ENCODE measurements around the gene WT1.
"Not testable (repeated sequence)": the region's sequence is repeated elsewhere in the genome, so short reads cannot be mapped to it uniquely, and the experiment has no call there.

The WT1 gene

DNA sequence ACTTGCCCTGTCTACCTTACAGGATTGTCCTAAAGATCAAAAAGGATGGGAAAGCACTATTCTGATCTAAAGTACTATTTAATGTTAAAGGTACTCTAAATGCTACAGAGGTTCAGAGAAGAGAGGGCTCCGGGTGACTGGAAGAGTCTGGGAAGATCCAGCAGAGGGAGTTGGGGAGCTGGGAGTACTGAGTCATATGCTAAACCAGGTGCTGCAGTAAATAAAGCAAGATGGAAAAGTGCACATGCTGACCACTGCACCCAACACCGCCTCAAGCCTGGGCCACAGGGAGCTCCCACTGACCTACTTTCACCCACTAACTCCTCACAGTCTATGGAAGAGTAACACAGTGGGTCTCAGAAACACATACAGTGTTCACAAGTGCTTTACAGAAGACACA, 49.3 kb downstream of the WT1 start:
- no peak for DNase-seq

DNA sequence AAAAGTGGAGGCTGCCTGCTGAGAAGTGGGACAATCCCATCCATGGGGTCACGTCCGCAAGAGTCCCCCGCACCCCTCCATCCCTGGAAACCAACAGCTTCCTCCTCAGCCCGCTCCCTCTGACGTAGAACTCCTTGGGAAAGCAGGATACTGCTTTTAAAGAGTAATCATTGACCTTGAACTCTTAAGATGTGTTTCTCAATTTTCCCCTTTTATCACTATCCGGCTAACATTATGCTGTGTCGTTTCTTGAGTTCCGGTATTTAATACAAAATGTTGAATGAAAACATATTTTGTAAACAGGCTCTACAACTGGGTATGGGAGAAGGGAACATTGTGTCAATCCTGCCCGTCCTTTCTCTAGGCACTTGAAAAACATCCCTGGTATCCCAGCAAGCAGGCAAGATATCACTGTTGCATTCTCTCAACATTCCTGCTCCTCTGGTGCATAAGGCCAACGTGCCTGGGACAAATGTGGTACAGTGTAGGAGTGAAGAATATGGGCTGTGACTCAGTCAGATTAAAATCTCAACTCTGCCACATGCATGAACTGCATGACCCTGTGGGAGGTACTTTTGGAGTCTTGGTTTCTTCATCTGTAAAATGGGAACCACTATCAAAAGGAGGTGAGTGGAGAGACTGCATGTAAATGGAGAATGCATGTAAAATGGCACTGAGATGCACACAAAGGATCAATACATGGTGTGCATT, 52.8 kb downstream of the WT1 start:
- no peak for DNase-seq

DNA sequence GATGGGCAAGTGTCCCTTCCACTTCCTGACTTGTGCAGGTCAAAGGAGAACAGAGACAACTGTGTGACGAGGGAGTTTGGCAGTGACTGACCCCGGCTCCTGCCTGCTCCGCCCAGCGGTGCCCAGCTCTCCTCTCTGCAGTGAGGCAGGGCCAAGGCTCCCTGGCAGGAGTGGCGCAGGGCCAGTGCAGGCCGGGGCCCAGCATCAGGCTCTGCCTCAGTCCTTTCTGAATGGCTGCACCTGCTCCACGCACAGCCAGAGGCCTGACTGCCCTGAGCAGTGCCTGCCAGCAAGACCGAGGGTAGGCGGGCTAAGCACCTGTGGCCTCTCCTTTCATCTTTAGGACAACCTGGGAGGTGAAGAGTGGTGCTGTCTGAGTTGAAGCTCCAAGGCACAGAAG, 54.2 kb downstream of the WT1 start:
- no peak for DNase-seq

DNA sequence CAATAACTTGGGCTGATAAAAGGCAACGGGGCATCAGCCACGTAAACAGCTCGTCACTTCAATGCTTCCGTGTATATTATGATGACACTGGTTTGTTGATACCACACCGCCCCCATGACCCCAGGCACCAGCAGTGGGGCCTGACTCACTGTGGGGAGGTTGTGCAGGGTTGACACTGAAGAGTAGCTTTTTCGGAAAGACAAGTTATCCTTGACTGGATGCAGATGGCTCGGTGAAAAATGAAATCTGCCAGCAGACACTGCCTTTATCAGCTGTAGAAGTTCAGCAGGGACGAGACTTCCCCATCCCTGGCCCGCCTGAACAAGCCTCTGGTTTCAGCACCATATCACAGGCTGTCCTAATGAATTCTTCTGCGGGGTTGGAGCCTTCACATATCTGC, 55.6 kb downstream of the WT1 start:
- no peak for DNase-seq

DNA sequence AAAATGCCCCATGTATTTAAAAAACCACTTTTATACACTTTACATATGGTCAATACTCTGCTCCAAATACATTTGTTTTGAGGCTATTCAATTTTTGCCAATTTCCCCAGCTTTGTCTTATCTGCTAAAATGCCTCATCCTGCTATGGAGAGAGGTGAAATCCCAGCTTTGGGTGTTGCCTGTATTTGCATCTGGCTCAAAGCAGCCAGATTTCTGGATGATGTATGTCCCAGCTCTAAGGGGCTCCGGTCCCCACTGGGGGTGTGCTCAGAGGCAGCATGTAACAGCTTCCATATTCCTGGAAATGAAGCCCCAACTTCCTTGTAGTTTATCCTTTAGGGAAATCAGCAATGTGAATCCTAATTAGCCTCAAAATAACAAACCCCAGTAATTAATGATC, 59.5 kb downstream of the WT1 start:
- no peak for DNase-seq

- DNase-seq = peak; percentile 2
Measured at GRCh38 chr11:32374261-32374711, 61.1 kb downstream of the WT1 start.

- not testable (repeated sequence) for DNase-seq
Measured at GRCh38 chr11:32369987-32370386, 65.4 kb downstream of the WT1 start.

DNA sequence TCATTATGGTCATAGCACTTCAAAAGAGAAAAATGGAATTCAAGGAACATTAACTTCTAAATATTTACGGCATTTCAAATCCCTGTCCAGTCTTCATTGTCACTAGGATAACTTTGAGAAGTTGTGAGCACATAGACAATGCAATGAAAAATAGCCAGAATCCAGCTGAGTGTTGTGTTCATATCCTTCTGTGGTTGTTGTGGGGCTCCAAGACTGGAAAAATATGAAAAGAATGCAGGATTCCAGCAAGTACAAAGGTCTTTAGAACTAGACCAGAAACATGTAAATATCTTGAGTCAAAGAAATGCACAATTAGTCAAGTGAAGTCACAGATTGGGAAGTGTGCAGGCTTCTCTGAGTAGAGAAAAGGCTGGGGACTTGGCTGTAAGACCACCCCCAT, 68.7 kb downstream of the WT1 start:
- DNase-seq = no peak

GRCh38 chr11:32365192-32365591, 70.1 kb downstream of the WT1 start:
- no peak for DNase-seq

- DNase-seq = no peak
Measured at GRCh38 chr11:32358729-32359128, 76.6 kb downstream of the WT1 start.

DNA sequence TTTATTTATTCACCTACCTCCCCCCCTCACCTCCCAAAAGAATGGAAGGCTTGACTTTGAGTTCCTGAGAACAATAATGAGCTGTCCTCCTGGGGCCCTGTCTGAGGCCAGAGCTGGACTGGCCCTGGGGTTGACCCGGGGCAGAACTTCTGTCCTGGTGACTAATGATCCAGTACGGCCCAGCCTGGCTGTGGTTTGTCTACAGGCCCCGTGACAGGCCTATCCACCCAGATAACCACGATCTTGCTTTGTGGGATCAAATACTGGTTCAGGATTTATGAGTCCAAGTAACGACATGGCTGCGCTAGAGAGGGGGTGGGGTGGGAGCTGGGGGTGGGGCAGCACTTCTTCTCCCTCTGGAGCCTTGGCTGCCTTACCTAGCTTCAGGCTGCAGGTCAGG, 81.5 kb downstream of the WT1 start:
- no peak for DNase-seq

- no peak for DNase-seq
Measured at GRCh38 chr11:32348502-32348901, 86.8 kb downstream of the WT1 start.

DNA sequence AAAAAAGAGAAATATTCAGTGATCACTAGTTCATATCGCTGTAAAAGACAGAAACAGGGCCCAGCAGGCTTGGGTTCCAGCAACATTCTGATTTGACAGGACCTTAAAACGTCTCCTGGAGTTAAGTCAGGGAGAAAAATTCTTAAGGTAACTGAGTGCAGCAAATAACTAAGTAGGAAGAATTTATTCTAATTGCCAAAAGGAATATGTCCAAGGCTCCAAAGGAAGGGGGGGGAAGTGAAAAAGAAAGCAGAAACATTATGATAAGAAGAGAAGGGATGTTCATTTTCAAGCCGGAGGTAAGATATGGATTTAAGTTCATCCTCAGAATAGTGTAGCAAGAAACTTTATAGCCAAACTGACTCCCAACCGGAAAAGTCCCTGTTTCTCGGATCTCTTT, 90.4 kb downstream of the WT1 start:
- no peak for DNase-seq

- no peak for DNase-seq
Measured at GRCh38 chr11:32343325-32344008, 91.9 kb downstream of the WT1 start.

GRCh38 chr11:32341620-32342613, 93.4 kb downstream of the WT1 start:
- no peak for DNase-seq

- no peak for DNase-seq
Measured at GRCh38 chr11:32340181-32340580, 95.2 kb downstream of the WT1 start.
